ENCODE results near the gene ARHGEF19.

DNA sequence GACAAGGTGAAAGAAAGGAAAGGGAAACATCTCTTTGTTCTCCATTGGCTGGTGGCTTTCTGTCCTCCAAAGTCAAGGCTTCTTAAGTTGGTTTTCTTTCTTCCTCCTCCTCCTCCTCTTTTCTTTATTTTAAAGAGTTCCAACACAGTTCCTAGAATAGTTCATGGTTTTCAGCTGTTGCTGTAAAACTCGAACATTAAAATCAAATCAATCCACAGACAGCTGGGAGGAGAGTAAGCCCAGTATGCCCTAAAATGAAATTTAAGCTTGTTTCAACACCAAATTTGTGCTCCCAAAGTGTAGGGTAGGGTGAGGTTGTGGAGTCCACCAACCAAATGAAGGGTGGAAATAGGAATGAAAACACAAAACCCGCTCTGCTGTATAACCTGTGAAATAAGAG, 35.0 kb upstream of the ARHGEF19 start:
- TF ChIP-seq, protein P1, sequence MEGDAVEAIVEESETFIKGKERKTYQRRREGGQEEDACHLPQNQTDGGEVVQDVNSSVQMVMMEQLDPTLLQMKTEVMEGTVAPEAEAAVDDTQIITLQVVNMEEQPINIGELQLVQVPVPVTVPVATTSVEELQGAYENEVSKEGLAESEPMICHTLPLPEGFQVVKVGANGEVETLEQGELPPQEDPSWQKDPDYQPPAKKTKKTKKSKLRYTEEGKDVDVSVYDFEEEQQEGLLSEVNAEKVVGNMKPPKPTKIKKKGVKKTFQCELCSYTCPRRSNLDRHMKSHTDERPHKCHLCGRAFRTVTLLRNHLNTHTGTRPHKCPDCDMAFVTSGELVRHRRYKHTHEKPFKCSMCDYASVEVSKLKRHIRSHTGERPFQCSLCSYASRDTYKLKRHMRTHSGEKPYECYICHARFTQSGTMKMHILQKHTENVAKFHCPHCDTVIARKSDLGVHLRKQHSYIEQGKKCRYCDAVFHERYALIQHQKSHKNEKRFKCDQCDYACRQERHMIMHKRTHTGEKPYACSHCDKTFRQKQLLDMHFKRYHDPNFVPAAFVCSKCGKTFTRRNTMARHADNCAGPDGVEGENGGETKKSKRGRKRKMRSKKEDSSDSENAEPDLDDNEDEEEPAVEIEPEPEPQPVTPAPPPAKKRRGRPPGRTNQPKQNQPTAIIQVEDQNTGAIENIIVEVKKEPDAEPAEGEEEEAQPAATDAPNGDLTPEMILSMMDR (conservative IDR thresholded peaks at IDR 0.05; ENCODE audit: low read depth, low read length), result no peak
- TF ChIP-seq SMC3 (IDR thresholded peaks at IDR 0.05; ENCODE audit: low read depth, low read length), result no peak
